ENCODE measurements around the gene ITGA11.

Gene ITGA11

DNA sequence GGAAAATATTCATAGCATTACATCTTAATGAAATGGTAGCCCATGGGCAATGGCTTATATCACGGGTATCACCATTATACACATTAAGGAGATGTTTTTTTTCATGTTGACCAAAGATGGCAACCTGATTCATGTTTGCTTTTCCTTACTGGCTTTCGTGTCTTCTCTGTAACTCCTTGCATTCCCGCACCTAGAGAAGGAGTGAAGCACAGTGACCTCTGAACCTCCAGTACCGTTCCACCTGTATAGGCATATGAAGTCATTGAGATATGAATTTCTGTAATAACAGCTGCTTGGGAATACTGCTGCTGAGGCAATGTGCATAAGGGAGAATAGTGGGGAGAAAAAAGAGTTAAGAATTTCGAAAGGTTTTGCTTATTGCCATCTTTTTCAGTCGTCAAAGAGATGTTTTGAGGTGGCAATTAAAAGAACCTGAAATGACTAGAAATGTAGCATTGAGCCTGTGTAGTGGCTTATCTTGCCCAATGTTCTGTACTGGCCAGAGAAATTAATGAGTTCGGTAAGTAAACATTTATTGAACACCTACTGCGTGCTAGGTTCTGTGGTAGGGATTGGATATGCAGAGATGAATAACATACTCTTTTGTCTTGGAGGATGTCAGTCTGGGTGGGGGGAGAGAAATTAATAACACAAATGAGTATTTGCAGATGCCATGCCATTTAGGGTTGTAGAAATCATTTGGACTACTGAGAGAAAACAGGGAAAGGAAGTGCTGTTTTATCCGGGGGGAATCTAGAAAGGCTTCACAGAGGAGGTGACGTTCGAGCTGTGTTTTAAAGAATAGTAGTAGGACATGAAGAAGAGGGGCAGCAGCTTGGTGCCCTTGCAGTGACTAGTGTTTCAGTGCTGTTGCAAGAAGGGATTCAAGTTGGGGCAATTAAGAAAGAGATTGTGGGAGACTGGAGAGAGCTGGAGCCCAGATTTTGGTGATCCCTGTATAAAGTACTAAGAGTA is 151.9 kb downstream of the ITGA11 start:
- no peak for DNase-seq

- DNase-seq, result no peak
Measured at GRCh38 chr15:68278595-68279405, 153.2 kb downstream of the ITGA11 start.

DNA sequence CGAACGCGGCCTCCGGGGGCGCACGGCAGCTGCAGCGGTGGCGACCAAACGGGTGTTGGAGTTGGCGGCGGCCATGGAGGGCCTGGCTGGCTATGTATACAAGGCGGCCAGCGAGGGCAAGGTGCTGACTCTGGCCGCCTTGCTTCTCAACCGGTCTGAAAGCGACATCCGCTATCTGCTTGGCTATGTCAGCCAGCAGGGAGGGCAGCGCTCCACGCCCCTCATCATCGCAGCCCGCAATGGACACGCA is 153.7 kb downstream of the ITGA11 start:
- no peak for DNase-seq

- DNase-seq, result peak; percentile 60
Measured at GRCh38 chr15:68277603-68278344, 154.2 kb downstream of the ITGA11 start, which contains the start of gene FEM1B. TSS of gene FEM1B (plus strand) at chr15:68277745. CDS start at chr15:68278418, 673 bp downstream.

DNA sequence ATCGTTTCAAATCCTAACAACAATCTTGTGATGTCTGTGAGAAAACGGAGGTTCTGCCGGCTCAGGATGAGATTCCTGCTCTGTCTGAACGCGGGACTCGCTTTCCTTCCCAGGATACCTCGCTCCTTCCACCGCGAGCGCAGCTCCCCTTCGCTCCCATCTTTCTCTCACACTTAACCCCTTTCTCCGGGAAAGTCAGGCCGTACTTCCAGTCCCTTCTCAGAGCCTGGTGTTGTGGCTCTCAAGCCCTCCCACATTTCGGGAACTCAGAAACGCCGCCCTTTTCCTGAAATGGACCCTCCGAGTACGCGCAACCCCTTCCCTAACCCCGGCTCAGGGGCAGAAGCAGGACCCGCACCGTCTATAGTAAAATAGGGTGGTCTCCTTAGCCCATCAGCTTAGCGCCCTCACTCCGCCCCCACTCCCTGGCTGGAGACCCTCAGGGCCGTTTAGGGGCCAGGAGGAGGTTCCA is 154.8 kb downstream of the ITGA11 start:
- no peak for DNase-seq

GRCh38 chr15:68276668-68277067 is 155.3 kb downstream of the ITGA11 start:
- DNase-seq, result no peak

DNA sequence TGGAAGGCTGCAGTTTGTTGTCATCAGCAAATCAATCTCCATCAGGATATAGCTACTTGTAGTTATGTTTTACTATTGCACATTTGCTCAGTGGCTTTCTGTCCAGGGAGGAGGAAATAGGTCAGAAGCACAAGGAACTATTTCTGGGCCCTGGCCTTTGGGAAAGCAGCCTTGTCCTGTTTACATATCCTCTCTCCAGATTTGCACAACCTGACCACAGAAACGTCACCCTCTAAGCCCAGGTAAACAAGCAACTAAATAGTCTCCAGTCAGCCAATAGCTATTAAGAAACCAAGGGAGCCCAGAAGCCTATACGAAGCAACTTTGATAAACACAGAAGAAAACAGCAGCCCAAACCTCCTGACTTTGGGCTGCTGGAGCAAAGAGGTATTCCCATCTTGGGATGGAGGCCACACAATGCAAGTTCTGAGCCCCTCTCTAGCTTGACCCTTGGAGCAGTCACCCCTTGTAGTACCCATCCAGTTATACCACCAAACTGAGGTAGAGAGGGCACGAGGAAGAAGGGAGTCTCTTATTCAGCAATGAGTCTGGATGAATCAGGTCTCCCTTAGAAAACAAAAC is 156.7 kb downstream of the ITGA11 start:
- DNase-seq, result no peak

- DNase-seq, result no peak
Measured at GRCh38 chr15:68274201-68274848, 157.6 kb downstream of the ITGA11 start.

- DNase-seq, result no peak
Measured at GRCh38 chr15:68272721-68273271, 159.2 kb downstream of the ITGA11 start.

DNA sequence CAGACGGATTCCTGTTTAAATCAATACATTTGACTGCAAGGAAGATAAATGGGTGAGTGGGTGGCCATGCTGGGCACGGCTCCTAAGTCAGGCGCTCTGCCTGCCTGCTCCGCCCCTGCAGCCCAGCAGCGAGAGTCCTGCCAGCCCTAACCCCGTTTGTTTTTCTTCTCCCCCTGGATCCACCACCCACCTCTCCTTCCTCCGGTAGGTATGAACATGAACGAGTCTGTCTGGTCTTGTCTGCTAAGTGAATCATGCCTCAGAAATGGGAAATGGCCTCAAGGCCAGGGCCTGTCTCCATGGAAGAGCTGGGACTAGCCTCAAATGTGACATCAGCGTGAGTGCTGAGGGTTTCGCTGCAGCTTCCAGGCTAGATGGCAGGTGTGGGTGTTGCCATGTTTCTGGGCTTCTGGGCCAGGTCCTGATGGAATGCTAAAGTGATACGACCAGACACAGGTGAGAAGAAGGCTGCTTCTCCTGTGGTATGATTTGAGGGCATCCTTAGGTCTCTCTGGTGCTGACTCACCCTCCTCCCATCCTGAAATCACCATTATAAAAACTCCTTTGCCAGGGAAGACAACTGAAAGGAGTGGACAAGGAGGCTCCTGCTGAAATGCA is 160.0 kb downstream of the ITGA11 start:
- no peak for DNase-seq

DNA sequence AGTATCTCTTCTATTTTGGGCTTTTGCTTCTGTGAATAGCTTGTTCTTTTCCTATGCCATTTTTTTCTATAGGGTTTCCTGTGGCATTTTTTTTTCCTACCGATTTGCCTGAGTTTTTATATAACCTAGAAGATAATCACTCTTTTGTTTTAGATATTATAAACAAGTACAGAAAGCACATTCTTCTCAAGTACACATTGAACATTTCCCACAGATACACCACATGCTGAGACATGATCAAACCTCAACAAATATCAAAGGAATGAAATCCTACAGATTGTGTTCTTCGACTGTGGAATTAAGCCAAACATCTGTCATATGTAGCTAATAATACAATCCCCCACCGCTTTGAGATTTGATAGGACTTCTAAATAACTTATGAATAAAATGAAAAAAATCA is 163.6 kb downstream of the ITGA11 start:
- DNase-seq, result no peak

DNA sequence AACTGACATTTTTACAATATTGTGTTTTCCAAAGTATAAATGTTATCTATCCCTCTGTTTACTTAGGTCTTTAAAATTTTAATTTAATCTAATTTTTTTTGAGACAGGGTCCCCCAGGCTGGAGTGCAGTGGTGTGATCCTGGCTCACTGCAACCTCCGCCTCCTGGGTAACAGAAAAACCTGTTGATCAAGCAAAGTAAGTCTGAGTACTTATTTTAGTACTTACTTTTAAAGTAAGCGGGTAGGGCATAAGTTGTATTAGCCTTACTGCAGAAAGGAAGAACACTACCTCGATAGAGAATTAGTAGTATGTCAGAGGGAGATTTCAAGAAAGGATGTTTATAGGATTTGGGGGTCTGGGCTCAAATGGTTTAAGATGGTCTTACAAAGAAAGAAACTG is 166.3 kb downstream of the ITGA11 start:
- no peak for DNase-seq

- no peak for DNase-seq
Measured at GRCh38 chr15:68265081-68265480, 166.9 kb downstream of the ITGA11 start.

- DNase-seq, result no peak
Measured at GRCh38 chr15:68264282-68264681, 167.7 kb downstream of the ITGA11 start.

DNA sequence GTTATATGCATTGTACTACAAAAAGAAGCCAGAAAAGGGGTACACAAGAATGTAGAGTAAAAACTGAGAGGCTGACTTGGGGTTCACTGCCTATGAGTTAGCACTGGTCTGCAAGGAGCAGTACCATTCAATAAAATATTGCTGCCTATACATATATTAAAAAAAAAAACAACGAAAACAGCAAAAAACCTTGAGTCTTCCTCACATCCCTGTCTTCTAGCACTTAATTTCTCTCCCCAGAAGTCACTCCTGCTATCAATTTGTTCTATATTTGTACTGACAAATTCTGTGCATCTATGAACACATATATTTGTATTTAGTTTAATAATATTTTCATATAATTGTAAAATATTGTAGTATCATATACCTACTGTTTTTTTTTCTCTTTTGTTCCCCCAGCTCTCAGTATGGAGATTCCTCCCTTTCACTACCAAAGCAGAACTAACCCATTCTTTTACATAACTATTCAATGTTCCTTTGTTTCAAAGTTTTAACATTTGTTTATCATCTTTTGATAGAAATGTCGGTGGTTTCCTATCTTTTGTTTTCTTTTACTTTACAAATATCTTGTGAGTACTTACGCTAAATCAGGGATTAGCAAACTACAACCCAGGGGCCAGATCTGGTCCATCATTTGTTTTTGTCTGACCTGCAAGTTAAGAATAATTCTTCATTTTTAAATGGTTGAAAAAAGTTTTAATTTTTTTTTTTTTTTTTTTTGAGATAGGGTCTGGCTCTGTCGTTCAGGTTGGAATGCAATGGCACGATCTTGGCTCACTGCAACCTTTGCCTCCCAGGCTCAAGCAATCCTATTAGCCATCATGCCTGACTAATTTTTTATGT is 169.2 kb downstream of the ITGA11 start:
- DNase-seq, result no peak

GRCh38 chr15:68261980-68262379 is 170.0 kb downstream of the ITGA11 start:
- no peak for DNase-seq

DNA sequence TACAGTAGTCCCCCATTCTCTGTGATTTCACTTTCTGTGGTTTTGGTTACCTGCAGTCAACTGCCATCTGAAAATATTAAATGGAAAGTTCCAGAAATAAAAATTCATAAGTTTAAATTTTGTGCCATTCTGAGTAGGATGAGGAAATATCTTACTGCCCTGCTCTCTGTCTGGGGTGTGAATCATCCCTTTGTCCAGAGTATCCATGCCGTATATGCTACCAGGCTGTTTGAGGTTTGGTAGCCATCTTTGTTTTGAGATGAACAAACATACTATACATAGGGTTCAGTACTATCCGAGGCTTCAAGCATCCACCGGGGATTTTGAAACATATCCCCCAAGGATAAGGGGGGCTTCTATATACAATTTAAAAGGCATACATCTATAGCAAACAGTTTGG is 170.7 kb downstream of the ITGA11 start:
- DNase-seq, result no peak

GRCh38 chr15:68259883-68260282 is 172.1 kb downstream of the ITGA11 start:
- DNase-seq, result no peak

- no peak for DNase-seq
Measured at GRCh38 chr15:68258692-68259091, 173.3 kb downstream of the ITGA11 start.

GRCh38 chr15:68256675-68257450 is 175.1 kb downstream of the ITGA11 start:
- DNase-seq, result no peak
